Effector memory CD4-positive, alpha-beta T cell (primary cell): ENCODE results near the gene IRX6.

ENCODE experiments used
- DNase-seq, 3 donors: peaks; one replicate each; pipeline ENCODE4 v3.0.0-alpha.2; 2020
- H3K27ac ChIP-seq: 2 replicates; pipeline ENCODE4 v1.7.0; 2013; ENCODE audit warnings: mild to moderate bottlenecking, low read length, moderate library complexity; ENCODE audit not compliant: insufficient read depth, poor library complexity, severe bottlenecking
- H3K27me3 ChIP-seq: replicated peaks from 2 replicates; pipeline ENCODE4 v1.7.0; 2013; ENCODE audit warnings: mild to moderate bottlenecking, low read length; ENCODE audit not compliant: insufficient read depth, control insufficient read depth, poor library complexity, severe bottlenecking
- H3K36me3 ChIP-seq: 2 replicates; pipeline ENCODE4 v1.7.0; 2013; ENCODE audit warnings: mild to moderate bottlenecking, low read length, moderate library complexity; ENCODE audit not compliant: control insufficient read depth, insufficient read depth
- H3K4me1 ChIP-seq: 2 replicates; pipeline ENCODE4 v1.7.0; 2013; ENCODE audit warnings: low read length, mild to moderate bottlenecking; ENCODE audit not compliant: control insufficient read depth, insufficient read depth, poor library complexity, severe bottlenecking
- H3K4me3 ChIP-seq: 2 replicates; pipeline ENCODE4 v1.7.0; 2013; ENCODE audit warnings: low read length, low read depth, mild to moderate bottlenecking; ENCODE audit not compliant: insufficient read depth, poor library complexity, severe bottlenecking
- H3K9me3 ChIP-seq: 2 replicates; pipeline ENCODE4 v1.7.0; 2013; ENCODE audit warnings: mild to moderate bottlenecking, low read length, moderate library complexity; ENCODE audit not compliant: control insufficient read depth

Gene IRX6

GRCh38 chr16:55376567-55377167 is 52.7 kb downstream of the IRX6 start:
- H3K9me3 ChIP-seq, result no peaks in the 10 kb centered on the region
- no peaks in the 10 kb centered on the region for H3K36me3 ChIP-seq
- no peaks in the 10 kb centered on the region for H3K4me1 ChIP-seq
- no peak overlapping the region for H3K4me3 ChIP-seq
- no peak for DNase-seq
- H3K27ac ChIP-seq, result no peak overlapping the region
- peaks cover 4% of the 10 kb centered on the region for H3K27me3 ChIP-seq

- DNase-seq, result no peak
- Histone ChIP-seq H3K36me3 (no peaks in the 10 kb centered on the region), H3K4me1 (no peaks in the 10 kb centered on the region), H3K27ac (no peak overlapping the region), H3K27me3 (peaks cover 4% of the 10 kb centered on the region), H3K9me3 (no peaks in the 10 kb centered on the region), H3K4me3 (no peak overlapping the region)
Observed at GRCh38 chr16:55377840-55378239, 53.8 kb downstream of the IRX6 start.

GRCh38 chr16:55378616-55379015 is 54.6 kb downstream of the IRX6 start:
- H3K27me3 ChIP-seq, result peaks cover 4% of the 10 kb centered on the region
- H3K9me3 ChIP-seq, result no peaks in the 10 kb centered on the region
- no peak for DNase-seq
- H3K36me3 ChIP-seq, result no peaks in the 10 kb centered on the region
- H3K4me1 ChIP-seq, result no peaks in the 10 kb centered on the region
- no peak overlapping the region for H3K27ac ChIP-seq
- H3K4me3 ChIP-seq, result no peak overlapping the region

- Histone ChIP-seq H3K27ac (no peak overlapping the region), H3K4me1 (no peaks in the 10 kb centered on the region), H3K4me3 (no peak overlapping the region), H3K27me3 (peaks cover 4% of the 10 kb centered on the region), H3K9me3 (no peaks in the 10 kb centered on the region), H3K36me3 (no peaks in the 10 kb centered on the region)
- no peak for DNase-seq
Observed at GRCh38 chr16:55379371-55379770, 55.4 kb downstream of the IRX6 start.

DNA sequence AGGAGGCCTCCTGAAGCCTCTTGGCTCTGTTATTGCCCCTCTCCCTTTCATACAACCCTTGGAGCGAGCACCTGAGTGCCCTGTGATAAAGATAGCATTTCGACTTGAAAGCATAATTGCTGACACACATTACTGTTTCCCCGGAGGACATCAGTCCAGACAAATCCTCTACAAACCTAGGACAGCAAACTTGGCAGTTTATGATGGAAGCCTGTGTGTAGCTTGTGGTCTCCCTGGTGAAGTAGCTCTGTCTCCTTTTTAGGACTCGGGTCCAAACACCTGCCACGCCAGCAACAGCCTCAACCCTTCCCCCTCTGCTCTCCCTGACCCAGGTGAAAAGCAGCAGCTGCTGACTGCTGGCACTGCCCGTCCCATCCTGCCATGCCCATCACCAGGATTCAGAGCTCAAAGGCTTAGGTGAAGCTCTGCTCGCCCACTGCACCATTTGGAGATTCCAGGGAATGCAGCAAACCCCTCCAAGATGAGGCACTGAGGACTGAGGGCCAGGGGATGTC is 55.9 kb downstream of the IRX6 start:
- Histone ChIP-seq H3K9me3 (no peaks in the 10 kb centered on the region), H3K27me3 (peaks cover 4% of the 10 kb centered on the region), H3K27ac (no peak overlapping the region), H3K36me3 (no peaks in the 10 kb centered on the region), H3K4me3 (no peak overlapping the region), H3K4me1 (no peaks in the 10 kb centered on the region)
- no peak for DNase-seq
